GM20000 (cell line): ENCODE data around the gene MYADML2.

Experiments
- DNase-seq: peaks from one replicate; pipeline ENCODE4 v3.0.0; 2012; ENCODE audit warnings: low spot score
- CTCF ChIP-seq: IDR thresholded peaks from 2 replicates; pipeline ENCODE4 v1.5.1; 2012; ENCODE audit warnings: mild to moderate bottlenecking, control low read depth; ENCODE audit errors: extremely low read depth, missing control alignments

MYADML2 gene

GRCh38 chr17:81912441-81913309, 34.4 kb downstream of the MYADML2 start:
- no peak for TF ChIP-seq CTCF
- DNase-seq: no peak

GRCh38 chr17:81911969-81912368, 35.1 kb downstream of the MYADML2 start:
- no peak for TF ChIP-seq CTCF

GRCh38 chr17:81911277-81911961, 35.6 kb downstream of the MYADML2 start, which contains the start of gene PCYT2:
Gene PCYT2, minus strand, starts transcription at chr17:81911399. Its CDS starts 44 bp downstream, at chr17:81911355.
- peak; percentile 100 for DNase-seq
- no peak for TF ChIP-seq CTCF

More at GRCh38 chr17:81911969-81912368, 35.1 kb downstream of the MYADML2 start:
- DNase-seq: no peak

- TF ChIP-seq CTCF: no peak
- no peak for DNase-seq
Observed at GRCh38 chr17:81910840-81911276, 36.2 kb downstream of the MYADML2 start.

- no peak for TF ChIP-seq CTCF
- DNase-seq: no peak
Observed at GRCh38 chr17:81909966-81910839, 36.8 kb downstream of the MYADML2 start.

- no peak for DNase-seq
- no peak for TF ChIP-seq CTCF
Observed at GRCh38 chr17:81909231-81909630, 37.8 kb downstream of the MYADML2 start.
